ENCODE data around the gene ITPRIP. TPM values are rescaled to one million over a fixed set of nuclear protein-coding genes. Genes with fewer than 3 reads are reported as not detected.

Gene ITPRIP
- total RNA-seq, 1 experiment from 2014 or later, result 1.7 TPM

- peaks cover 7% of the 10 kb centered on the region for H3K4me1 Mint-ChIP-seq (ENCODE audit: low read depth, unreplicated experiment)
- H3K36me3 Mint-ChIP-seq (ENCODE audit: insufficient read depth, unreplicated experiment), result no peaks in the 10 kb centered on the region
- H3K4me3 Mint-ChIP-seq (ENCODE audit: low read depth, unreplicated experiment), result no peak overlapping the region
- H3K27me3 Mint-ChIP-seq (ENCODE audit: unreplicated experiment), result no peaks in the 10 kb centered on the region
- no peaks in the 10 kb centered on the region for H3K9me3 Mint-ChIP-seq (ENCODE audit: low read depth, unreplicated experiment)
- TF ChIP-seq CTCF (IDR thresholded peaks at IDR 0.05; ENCODE audit: unreplicated experiment), result no peak
- no TSS peak for BruUV-seq (replicated peaks)
- CTCF ChIA-PET, result no interaction called here
- H3K27ac Mint-ChIP-seq (ENCODE audit: unreplicated experiment), result no peak overlapping the region
- no peak for DNase-seq
- intact Hi-C loops (cut with micrococcal nuclease; ENCODE audit: unreplicated experiment), result no loop called here
Measured at GRCh38 chr10:104347295-104348045, 9.2 kb upstream of the ITPRIP start.

- Mint-ChIP-seq H3K4me1 (ENCODE audit: low read depth, unreplicated experiment) (no peaks in the 10 kb centered on the region), H3K27ac (ENCODE audit: unreplicated experiment) (no peak overlapping the region), H3K9me3 (ENCODE audit: low read depth, unreplicated experiment) (no peaks in the 10 kb centered on the region), H3K4me3 (ENCODE audit: low read depth, unreplicated experiment) (no peak overlapping the region), H3K36me3 (ENCODE audit: insufficient read depth, unreplicated experiment) (no peaks in the 10 kb centered on the region), H3K27me3 (ENCODE audit: unreplicated experiment) (no peaks in the 10 kb centered on the region)
- intact Hi-C loops (cut with micrococcal nuclease; ENCODE audit: unreplicated experiment), result no loop called here
- no TSS peak for BruUV-seq (replicated peaks)
- TF ChIP-seq CTCF (IDR thresholded peaks at IDR 0.05; ENCODE audit: unreplicated experiment), result no peak
- DNase-seq, result no peak
- CTCF ChIA-PET, result interaction anchor here (0.7 kb wide), 2 partner anchors 225 to 425 kb away, joined by 3 to 4 read pairs; no protein-coding TSS in a partner anchor
Measured at GRCh38 chr10:104345941-104346340, 7.7 kb upstream of the ITPRIP start.

- Mint-ChIP-seq H3K27me3 (ENCODE audit: unreplicated experiment) (peaks cover 3% of the 10 kb centered on the region), H3K4me3 (ENCODE audit: low read depth, unreplicated experiment) (no peak overlapping the region), H3K4me1 (ENCODE audit: low read depth, unreplicated experiment) (no peaks in the 10 kb centered on the region), H3K36me3 (ENCODE audit: insufficient read depth, unreplicated experiment) (no peaks in the 10 kb centered on the region), H3K27ac (ENCODE audit: unreplicated experiment) (no peak overlapping the region), H3K9me3 (ENCODE audit: low read depth, unreplicated experiment) (no peaks in the 10 kb centered on the region)
- CTCF ChIA-PET, result no interaction called here
- no peak for TF ChIP-seq CTCF (IDR thresholded peaks at IDR 0.05; ENCODE audit: unreplicated experiment)
- no TSS peak for BruUV-seq (replicated peaks)
- DNase-seq, result no peak
- intact Hi-C loops (cut with micrococcal nuclease; ENCODE audit: unreplicated experiment), result no loop called here
Measured at GRCh38 chr10:104345515-104345914, 7.2 kb upstream of the ITPRIP start.

- Mint-ChIP-seq H3K36me3 (ENCODE audit: insufficient read depth, unreplicated experiment) (no peaks in the 10 kb centered on the region), H3K4me1 (ENCODE audit: low read depth, unreplicated experiment) (peaks cover 5% of the 10 kb centered on the region), H3K9me3 (ENCODE audit: low read depth, unreplicated experiment) (no peaks in the 10 kb centered on the region), H3K27me3 (ENCODE audit: unreplicated experiment) (peaks cover 15% of the 10 kb centered on the region), H3K27ac (ENCODE audit: unreplicated experiment) (no peak overlapping the region), H3K4me3 (ENCODE audit: low read depth, unreplicated experiment) (no peak overlapping the region)
- intact Hi-C loops (cut with micrococcal nuclease; ENCODE audit: unreplicated experiment), result no loop called here
- CTCF ChIA-PET, result no interaction called here
- DNase-seq, result no peak
- no TSS peak for BruUV-seq (replicated peaks)
- TF ChIP-seq CTCF (IDR thresholded peaks at IDR 0.05; ENCODE audit: unreplicated experiment), result no peak
Measured at GRCh38 chr10:104344219-104344618, 6.0 kb upstream of the ITPRIP start.
